Activated CD8-positive, alpha-beta T cell treated with anti-CD3 and anti-CD28 coated beads for 36 hours (primary cell): ENCODE measurements around the gene MB. TPM values are rescaled to one million over a fixed set of nuclear protein-coding genes. Genes with fewer than 3 reads are reported as not detected.

Source experiments
- ATAC-seq: fragments of 200-7000 bp; cut with Tn5 transposase; one replicate; pipeline ENCODE4 v1.10.0; 2021; ENCODE audit warnings: mild to moderate bottlenecking, moderate library complexity
- CTCF ChIA-PET: fragments of 350-600 bp; sonication (Branson Sonifier 250); formaldehyde crosslinking; loops from one replicate; lab custom pipeline; 2021; ENCODE audit warnings: antibody characterized with exemption; lab: Charles Lee
- POLR2A ChIA-PET: fragments of 350-600 bp; sonication (Branson Sonifier 250); formaldehyde crosslinking; loops from one replicate; lab custom pipeline; 2021; ENCODE audit warnings: antibody characterized with exemption; lab: Charles Lee
- DNase-seq: peaks from one replicate; pipeline ENCODE4 v3.0.0-alpha.2; 2020
- H3K27ac Mint-ChIP-seq: one replicate; pipeline ENCODE4 v1.8.0; 2021; ENCODE audit warnings: mild to moderate bottlenecking, mixed read lengths
- H3K27me3 Mint-ChIP-seq: one replicate; pipeline ENCODE4 v1.8.0; 2021; ENCODE audit warnings: mixed read lengths
- H3K36me3 Mint-ChIP-seq: one replicate; pipeline ENCODE4 v1.8.0; 2021; ENCODE audit warnings: low read depth, mixed read lengths
- H3K4me1 Mint-ChIP-seq: one replicate; pipeline ENCODE4 v1.8.0; 2021; ENCODE audit warnings: low read depth, mixed read lengths
- H3K4me3 Mint-ChIP-seq: one replicate; pipeline ENCODE4 v1.8.0; 2021; ENCODE audit warnings: mild to moderate bottlenecking, moderate library complexity, mixed read lengths
- H3K9me3 Mint-ChIP-seq: one replicate; pipeline ENCODE4 v1.8.0; 2021; ENCODE audit warnings: mixed read lengths
- CTCF ChIP-seq: fragments of 200-600 bp; IDR thresholded peaks from one replicate; pipeline ENCODE4 v1.8.0; 2022; ENCODE audit warnings: antibody characterized with exemption, mild to moderate bottlenecking
- intact Hi-C: fragments of 100-400 bp; cut with micrococcal nuclease; formaldehyde crosslinking; loops from one replicate; pipeline ENCODE4 v1.10.0; 2022
- total RNA-seq, 2 experiments: library from RNA; stranded (reverse); gene quantifications; one replicate each; pipeline ENCODE4 v1.2.3, GENCODE V29; 2021

The MB gene
- total RNA-seq, 2 experiments from 2014 or later, result not detected

GRCh38 chr22:35630891-35631290 lies 13.8 kb upstream of the MB start:
- ATAC-seq, result no peak
- Mint-ChIP-seq H3K4me3 (no peak overlapping the region), H3K27ac (no peak overlapping the region), H3K9me3 (peaks cover 5% of the 10 kb centered on the region), H3K36me3 (no peaks in the 10 kb centered on the region), H3K4me1 (peaks cover 38% of the 10 kb centered on the region), H3K27me3 (peaks cover under 1% of the 10 kb centered on the region)
- no peak for TF ChIP-seq CTCF
- no peak for DNase-seq
- intact Hi-C loops, result no loop called here
- ChIA-PET POLR2A (interaction anchor here (1.0 to 3.8 kb wide), 2 partner anchors 10 to 17 kb away, joined by 3 to 31 read pairs; partner anchors contain the start of gene APOL6), CTCF (interaction anchor here (0.8 to 1.4 kb wide), 3 partner anchors 14 to 290 kb away, joined by 3 read pairs; partner anchors contain the start of gene MB)

- ATAC-seq (no peak), DNase-seq (no peak)
- no peak for TF ChIP-seq CTCF
- peaks cover 38% of the 10 kb centered on the region for H3K4me1 Mint-ChIP-seq
- CTCF ChIA-PET, result interaction anchor here (0.8 to 1.1 kb wide), 3 partner anchors 28 to 435 kb away, joined by 3 read pairs; no protein-coding TSS in a partner anchor
- peaks cover 5% of the 10 kb centered on the region for H3K9me3 Mint-ChIP-seq
- H3K27me3 Mint-ChIP-seq, result peaks cover 2% of the 10 kb centered on the region
- POLR2A ChIA-PET, result interaction anchor here (1.0 to 3.8 kb wide), 2 partner anchors 10 to 18 kb away, joined by 3 to 31 read pairs; partner anchors contain the start of gene APOL6
- no peak overlapping the region for H3K4me3 Mint-ChIP-seq
- intact Hi-C loops, result no loop called here
- no peaks in the 10 kb centered on the region for H3K36me3 Mint-ChIP-seq
- no peak overlapping the region for H3K27ac Mint-ChIP-seq
These were observed 13.3 kb upstream of the MB start for GRCh38 chr22:35630387-35630793.

GRCh38 chr22:35629406-35630216 lies 12.5 kb upstream of the MB start:
- Mint-ChIP-seq H3K4me3 (no peak overlapping the region), H3K9me3 (peaks cover 5% of the 10 kb centered on the region), H3K27ac (peak overlapping the region; percentile 86), H3K27me3 (peaks cover 5% of the 10 kb centered on the region), H3K36me3 (no peaks in the 10 kb centered on the region), H3K4me1 (peaks cover 34% of the 10 kb centered on the region)
- no peak for TF ChIP-seq CTCF
- intact Hi-C loops, result loop anchor here (5.0 to 10.0 kb wide), 3 partner anchors 275 to 495 kb away; no protein-coding TSS in a partner anchor
- DNase-seq (peak; percentile 87), ATAC-seq (peak; percentile 52)
- POLR2A ChIA-PET, result interaction anchor here (3.8 kb wide), 1 partner anchor 19 kb away, joined by 31 read pairs; the partner anchor contains the start of gene APOL6
- CTCF ChIA-PET, result interaction anchor here (0.6 to 1.1 kb wide), 3 partner anchors 29 to 436 kb away, joined by 3 read pairs; no protein-coding TSS in a partner anchor

- ChIA-PET CTCF (interaction anchor here (1.0 kb wide), 1 partner anchor 119 kb away, joined by 3 read pairs; no protein-coding TSS in a partner anchor), POLR2A (no interaction called here)
- DNase-seq (no peak), ATAC-seq (no peak)
- H3K9me3 Mint-ChIP-seq, result peaks cover 5% of the 10 kb centered on the region
- H3K36me3 Mint-ChIP-seq, result no peaks in the 10 kb centered on the region
- H3K4me1 Mint-ChIP-seq, result peaks cover 33% of the 10 kb centered on the region
- H3K4me3 Mint-ChIP-seq, result no peak overlapping the region
- no peak overlapping the region for H3K27ac Mint-ChIP-seq
- no peak for TF ChIP-seq CTCF
- H3K27me3 Mint-ChIP-seq, result peaks cover 7% of the 10 kb centered on the region
- intact Hi-C loops, result loop anchor here (5.0 to 10.0 kb wide), 3 partner anchors 274 to 496 kb away; no protein-coding TSS in a partner anchor
These were observed 11.6 kb upstream of the MB start for GRCh38 chr22:35628732-35629131.
